AG20443 (cell line): Measurements from ENCODE around the gene TTC3.

Experiments used
- DNase-seq: peaks from one replicate; pipeline ENCODE4 v3.0.0; 2012; ENCODE audit warnings: low spot score, mixed read lengths

Gene TTC3

GRCh38 chr21:37193676-37194075, 120.6 kb downstream of the TTC3 start:
- DNase-seq: no peak

GRCh38 chr21:37195059-37195458, 122.0 kb downstream of the TTC3 start:
- no peak for DNase-seq

GRCh38 chr21:37195610-37196009, 122.6 kb downstream of the TTC3 start:
- no peak for DNase-seq

- DNase-seq: no peak
Measured at GRCh38 chr21:37196847-37197246, 123.8 kb downstream of the TTC3 start.

- no peak for DNase-seq
Measured at GRCh38 chr21:37197746-37198145, 124.7 kb downstream of the TTC3 start.

GRCh38 chr21:37199057-37199924, 126.2 kb downstream of the TTC3 start:
- no peak for DNase-seq

GRCh38 chr21:37200641-37201480, 127.8 kb downstream of the TTC3 start:
- no peak for DNase-seq

- no peak for DNase-seq
Measured at GRCh38 chr21:37202221-37203110, 129.4 kb downstream of the TTC3 start.

GRCh38 chr21:37204580-37204979, 131.5 kb downstream of the TTC3 start:
- DNase-seq: no peak

- DNase-seq: no peak
Measured at GRCh38 chr21:37206496-37206895, 133.4 kb downstream of the TTC3 start.

- DNase-seq: peak; percentile 68
Measured at GRCh38 chr21:37207441-37208009, 134.5 kb downstream of the TTC3 start.

- DNase-seq: peak; percentile 66
Measured at GRCh38 chr21:37208056-37208721, 135.1 kb downstream of the TTC3 start.

- no peak for DNase-seq
Measured at GRCh38 chr21:37208741-37209225, 135.7 kb downstream of the TTC3 start.

- DNase-seq: no peak
Measured at GRCh38 chr21:37210130-37210529, 137.1 kb downstream of the TTC3 start.

- no peak for DNase-seq
Measured at GRCh38 chr21:37210799-37211198, 137.7 kb downstream of the TTC3 start.

- DNase-seq: no peak
Measured at GRCh38 chr21:37214952-37215351, 141.9 kb downstream of the TTC3 start.

GRCh38 chr21:37219761-37220432, 146.8 kb downstream of the TTC3 start:
- no peak for DNase-seq

GRCh38 chr21:37220433-37220980, 147.5 kb downstream of the TTC3 start:
- DNase-seq: peak; percentile 65

GRCh38 chr21:37220981-37221664, 148.1 kb downstream of the TTC3 start:
- DNase-seq: peak; percentile 96
